Sciatic nerve (tissue), 2 donors: ENCODE measurements around the gene MEPCE. TPM values are rescaled to one million over a fixed set of nuclear protein-coding genes. Genes with fewer than 3 reads are reported as not detected.
A peak's percentile ranks its signal among the peaks of the same experiment; 100 is the strongest.
"Not testable (repeated sequence)": the region's sequence is repeated elsewhere in the genome, so short reads cannot be mapped to it uniquely, and the experiment has no call there.

Source experiments
- ATAC-seq: fragments of 200-7000 bp; cut with Tn5 transposase; one replicate; pipeline ENCODE4 v1.9.1; 2020; ENCODE audit warnings: mild to moderate bottlenecking, moderate library complexity
- DNase-seq: peaks from one replicate; pipeline ENCODE4 v3.0.0-alpha.2; 2020; ENCODE audit warnings: low spot score
- intact Hi-C: fragments of 100-400 bp; cut with DNase I; formaldehyde crosslinking; loops from one replicate; pipeline ENCODE4 v1.14.2; 2022
- total RNA-seq: library from RNA; stranded (reverse); fragmentation: NEBNext Ultra II Directional; extraction: Animal tissue kit (Norgen Biotek cat#: 25700); gene quantifications from one replicate; pipeline ENCODE4 v1.2.1, GENCODE V29; 2021
- donor health status: DM: no; HTN: no; CAD: no.
- donor health status: DM: no; HTN: no; CAD: no.

MEPCE gene
- total RNA-seq, 1 donor from 2014 or later = 37.0 TPM

DNA sequence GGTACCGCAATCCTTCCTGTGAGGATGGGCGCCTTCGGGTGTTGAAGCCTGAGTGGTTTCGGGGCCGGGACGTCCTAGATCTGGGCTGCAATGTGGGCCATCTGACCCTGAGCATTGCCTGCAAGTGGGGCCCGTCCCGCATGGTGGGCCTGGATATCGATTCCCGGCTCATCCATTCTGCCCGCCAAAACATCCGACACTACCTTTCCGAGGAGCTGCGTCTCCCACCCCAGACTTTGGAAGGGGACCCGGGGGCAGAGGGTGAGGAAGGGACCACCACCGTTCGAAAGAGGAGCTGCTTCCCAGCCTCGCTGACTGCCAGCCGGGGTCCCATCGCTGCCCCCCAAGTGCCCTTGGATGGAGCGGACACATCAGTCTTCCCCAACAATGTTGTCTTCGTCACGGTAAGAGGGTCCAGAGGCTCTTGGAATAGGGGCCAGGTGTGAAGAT lies 1.7 kb downstream of the MEPCE start:
- no peak for ATAC-seq
- intact Hi-C loops = no loop called here
- no peak for DNase-seq

DNA sequence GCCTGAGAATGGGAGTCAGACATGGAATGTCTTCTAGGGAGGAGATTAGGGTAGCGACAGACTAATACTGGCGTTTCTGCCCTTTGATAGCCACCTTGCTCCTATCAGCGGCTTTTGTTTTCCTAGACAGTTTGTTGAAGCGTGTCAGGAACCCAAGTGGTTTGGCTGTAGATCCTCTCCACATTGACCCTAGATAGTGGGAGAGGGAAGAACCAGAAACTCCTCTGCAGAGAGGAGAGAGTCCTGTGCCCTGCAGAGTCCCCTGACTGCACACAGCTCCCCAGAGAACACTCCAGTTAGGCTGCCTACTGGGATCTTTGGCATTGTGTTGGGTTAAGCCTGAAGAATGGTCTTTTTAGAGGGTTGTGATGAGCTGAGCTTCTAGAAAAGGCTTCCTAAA lies 2.4 kb downstream of the MEPCE start:
- no peak for DNase-seq
- no peak for ATAC-seq
- intact Hi-C loops = no loop called here

- intact Hi-C loops = no loop called here
- no peak for DNase-seq
- ATAC-seq = no peak
Observed at GRCh38 chr7:100432621-100433275, 3.1 kb downstream of the MEPCE start.

GRCh38 chr7:100433276-100433591 lies 3.6 kb downstream of the MEPCE start:
- no peak for DNase-seq
- no peak for ATAC-seq
- intact Hi-C loops = no loop called here

DNA sequence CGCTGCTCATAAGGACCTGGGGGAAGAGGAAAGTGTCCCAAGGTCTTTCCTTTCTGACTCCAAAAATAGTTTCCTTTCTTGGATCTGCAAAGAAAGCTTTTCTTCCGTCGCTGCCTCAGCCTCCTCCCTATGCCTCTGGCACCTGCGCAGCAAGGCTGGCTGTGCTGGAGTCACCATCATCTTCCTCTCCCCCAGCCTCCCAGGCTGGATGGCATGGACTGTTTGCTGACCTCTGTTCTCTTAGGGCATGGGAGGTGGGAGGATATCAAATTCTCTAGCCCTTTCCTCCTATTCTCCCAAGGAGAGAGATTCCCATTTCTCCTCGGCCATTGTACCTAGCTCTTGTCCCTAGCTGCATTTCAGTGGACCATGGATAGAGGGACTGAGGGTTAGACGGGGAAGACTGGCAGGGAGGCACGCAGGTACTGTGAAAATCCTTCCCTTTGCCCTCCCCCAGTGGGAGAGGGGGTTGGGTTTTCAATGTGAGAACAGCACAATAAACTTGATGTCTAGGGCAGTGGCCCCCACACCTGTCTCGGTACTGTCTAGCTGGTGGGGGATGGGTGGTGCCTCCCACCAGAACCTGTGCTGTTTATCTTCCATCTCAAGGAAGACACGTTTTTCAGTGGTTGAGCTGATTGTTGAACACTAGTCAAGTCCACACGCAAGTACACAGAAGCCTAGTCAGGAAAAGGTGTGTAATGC lies 4.1 kb downstream of the MEPCE start:
- DNase-seq (no peak), ATAC-seq (no peak)
- intact Hi-C loops = no loop called here

DNA sequence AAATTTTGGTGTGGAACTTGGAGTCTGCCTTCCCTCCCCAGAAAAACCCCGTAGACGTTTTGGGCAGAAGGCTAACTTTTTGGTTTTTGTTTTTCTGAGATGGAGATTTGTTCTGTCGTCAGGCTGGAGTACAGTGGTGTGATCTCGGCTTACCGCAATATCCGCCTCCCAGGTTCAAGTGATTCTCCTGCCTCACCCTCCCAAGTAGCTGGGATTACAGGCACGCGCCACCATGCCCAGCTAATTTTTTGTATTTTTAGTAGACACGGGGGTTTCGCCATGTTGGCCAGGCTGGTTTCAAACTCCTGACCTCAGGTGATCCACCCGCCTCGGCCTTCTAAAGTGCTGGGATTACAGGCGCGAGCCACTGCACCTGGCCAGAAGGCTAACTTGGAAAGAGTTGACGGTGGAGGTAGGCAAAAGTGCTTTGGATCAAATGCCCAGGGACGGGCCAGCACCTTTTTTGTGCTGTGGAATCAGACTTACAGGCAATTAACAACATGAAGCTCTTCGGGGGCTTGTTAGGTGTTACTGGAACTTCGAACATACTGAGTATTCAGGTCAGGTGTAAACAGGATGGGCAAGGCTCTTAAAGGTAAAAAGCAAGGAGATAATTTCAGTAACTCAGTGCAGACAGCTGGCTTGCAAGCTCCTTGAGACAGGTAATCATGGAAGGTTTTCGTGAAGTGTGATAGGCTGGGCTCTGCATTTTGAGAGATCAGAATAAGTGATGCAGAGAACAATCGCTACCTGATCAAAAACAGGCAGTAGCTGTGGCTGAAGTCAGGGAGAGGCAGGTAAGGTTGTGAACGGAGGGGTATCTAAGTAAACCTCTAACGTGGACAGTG lies 4.9 kb downstream of the MEPCE start:
- ATAC-seq (no peak), DNase-seq (no peak)
- intact Hi-C loops = no loop called here

- intact Hi-C loops = no loop called here
- DNase-seq (peak; percentile 71), ATAC-seq (no peak)
Observed at GRCh38 chr7:100435401-100436304, 6.0 kb downstream of the MEPCE start.

GRCh38 chr7:100437150-100438100 lies 7.8 kb downstream of the MEPCE start:
- DNase-seq (peak; percentile 72), ATAC-seq (no peak)
- intact Hi-C loops = no loop called here

DNA sequence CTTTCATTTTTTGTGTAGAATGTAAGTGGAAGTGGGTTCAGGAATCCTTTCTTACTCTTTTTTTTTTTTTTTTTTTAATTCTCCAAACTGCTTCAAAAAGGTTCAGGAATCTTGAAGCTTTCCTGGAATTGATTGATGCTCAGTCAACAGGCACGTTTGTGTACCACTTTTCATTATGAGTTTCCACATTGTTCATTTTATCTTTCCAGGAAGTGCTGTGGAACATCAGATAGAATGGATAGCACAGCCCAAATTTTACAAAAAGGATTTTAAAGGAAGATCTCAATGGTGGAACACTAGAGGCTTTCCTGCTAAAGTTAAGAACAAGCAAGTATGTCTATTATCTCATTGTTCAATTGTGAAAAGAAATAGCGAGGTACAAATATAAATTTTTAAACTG lies 8.5 kb downstream of the MEPCE start:
- intact Hi-C loops = no loop called here
- DNase-seq (no peak), ATAC-seq (no peak)

DNA sequence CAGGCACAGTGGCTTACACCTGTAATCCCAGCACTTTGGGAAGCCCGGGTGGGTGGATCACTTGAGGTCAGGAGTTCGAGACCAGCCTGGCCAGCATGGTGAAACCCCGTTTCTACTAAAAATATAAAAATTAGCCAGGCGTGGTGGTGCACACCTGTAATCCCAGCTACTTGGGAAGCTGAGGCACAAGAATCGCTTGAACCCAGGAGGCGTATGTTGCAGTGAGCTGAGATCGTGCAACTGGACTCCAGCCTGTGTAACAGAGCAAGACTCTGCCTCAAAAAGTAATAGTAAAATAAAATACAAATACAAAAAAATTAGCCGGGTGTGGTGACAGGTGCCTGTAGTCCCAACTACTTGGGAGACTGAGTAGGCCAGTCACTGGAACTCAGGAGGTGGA lies 9.1 kb downstream of the MEPCE start:
- peak; percentile 35 for DNase-seq
- ATAC-seq, intact Hi-C loops: not testable (repeated sequence)

DNA sequence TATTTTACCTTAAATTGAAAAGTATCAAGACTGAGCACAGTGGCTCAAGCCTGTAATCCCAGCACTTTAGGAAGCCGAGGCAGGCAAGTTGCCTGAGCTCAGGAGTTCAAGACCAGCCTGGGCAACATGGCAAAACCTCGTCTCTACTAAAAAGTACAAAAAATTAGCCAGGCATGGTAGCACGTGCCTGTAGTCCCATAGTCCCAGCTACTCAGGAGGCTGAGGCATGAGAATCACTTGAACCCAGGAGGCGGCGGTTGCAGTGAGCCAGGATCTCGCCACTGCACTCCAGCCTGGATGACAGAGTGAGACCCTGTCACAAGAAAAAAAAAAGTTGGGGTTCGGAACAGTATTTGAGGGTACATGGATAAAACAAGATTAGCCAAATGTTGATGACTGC lies 9.6 kb downstream of the MEPCE start:
- not testable (repeated sequence) for ATAC-seq

GRCh38 chr7:100441641-100442535 lies 12.3 kb downstream of the MEPCE start:
- no peak for ATAC-seq
- intact Hi-C loops = no loop called here
- peak; percentile 53 for DNase-seq

More for the DNA sequence above, 9.6 kb downstream of the MEPCE start:
- peak; percentile 35 for DNase-seq
- intact Hi-C loops = not testable (repeated sequence)

- ATAC-seq (no peak), DNase-seq (peak; percentile 41)
- intact Hi-C loops = no loop called here
Observed at GRCh38 chr7:100443096-100443840, 13.6 kb downstream of the MEPCE start.

- ATAC-seq (peak; percentile 69), DNase-seq (no peak)
- intact Hi-C loops = no loop called here
Observed at GRCh38 chr7:100444311-100445278, 15.0 kb downstream of the MEPCE start.

GRCh38 chr7:100446040-100446439 lies 16.4 kb downstream of the MEPCE start:
- ATAC-seq (no peak), DNase-seq (no peak)
- intact Hi-C loops = no loop called here
